DMS79 treated with DMSO at 0.1 percent for 48 hours (cell line): Measurements from ENCODE around the gene COL13A1.
A peak's percentile ranks its signal among the peaks of the same experiment; 100 is the strongest.

Source experiments
- DNase-seq: peaks from one replicate; lab custom pipeline; 2025; lab: John Stamatoyannopoulos, UW

Gene COL13A1

DNA sequence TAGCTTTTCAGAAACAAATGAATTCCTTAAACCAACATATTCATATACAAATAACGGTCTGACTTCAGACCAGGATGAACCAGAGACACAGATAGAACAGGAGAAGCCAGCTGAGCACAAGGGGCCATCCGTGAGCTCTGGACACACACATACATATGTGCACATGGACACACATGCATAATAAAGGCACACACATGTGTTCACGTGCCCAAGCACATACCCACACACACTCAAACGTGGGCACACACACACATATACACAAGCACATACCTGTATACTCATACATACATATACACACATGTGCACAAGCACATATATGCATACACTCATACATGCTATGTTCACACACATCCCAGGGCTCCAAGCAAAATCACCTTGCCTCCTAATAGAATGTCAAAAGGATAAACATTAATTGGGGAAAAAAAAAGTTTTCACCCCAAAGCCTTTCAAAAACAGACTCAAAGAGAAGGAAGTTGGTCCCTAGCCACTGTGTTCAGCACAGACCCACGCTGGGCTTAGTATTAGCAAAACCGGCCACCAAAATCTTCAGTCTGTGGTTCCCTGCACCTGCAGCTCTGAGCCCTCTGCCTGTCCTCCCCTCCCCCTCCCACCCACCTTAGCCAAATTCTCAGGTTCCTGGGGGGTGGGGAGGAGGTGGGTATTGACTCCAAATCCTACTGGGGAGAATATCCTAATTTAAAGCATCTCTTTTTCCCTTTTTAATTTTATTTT lies 150.5 kb downstream of the COL13A1 start:
- DNase-seq, result no peak

DNA sequence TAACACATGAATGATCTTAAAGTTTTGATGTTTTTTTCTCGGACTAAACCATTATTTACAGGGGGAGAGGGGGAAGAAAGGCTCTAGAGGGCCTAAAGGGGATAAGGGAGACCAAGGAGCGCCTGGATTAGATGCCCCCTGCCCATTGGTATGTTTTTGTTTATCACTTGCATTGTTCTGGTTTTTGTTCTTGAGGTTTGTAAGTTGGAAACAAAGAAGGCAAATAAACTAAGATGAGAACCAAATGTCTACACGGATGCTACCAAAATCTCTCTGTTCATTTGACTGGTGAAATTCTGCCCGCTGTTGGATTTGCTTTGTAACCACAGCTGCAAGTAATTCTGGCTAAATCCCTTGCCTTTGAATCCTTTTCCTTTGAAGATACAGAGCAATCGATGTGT lies 151.1 kb downstream of the COL13A1 start:
- no peak for DNase-seq

DNA sequence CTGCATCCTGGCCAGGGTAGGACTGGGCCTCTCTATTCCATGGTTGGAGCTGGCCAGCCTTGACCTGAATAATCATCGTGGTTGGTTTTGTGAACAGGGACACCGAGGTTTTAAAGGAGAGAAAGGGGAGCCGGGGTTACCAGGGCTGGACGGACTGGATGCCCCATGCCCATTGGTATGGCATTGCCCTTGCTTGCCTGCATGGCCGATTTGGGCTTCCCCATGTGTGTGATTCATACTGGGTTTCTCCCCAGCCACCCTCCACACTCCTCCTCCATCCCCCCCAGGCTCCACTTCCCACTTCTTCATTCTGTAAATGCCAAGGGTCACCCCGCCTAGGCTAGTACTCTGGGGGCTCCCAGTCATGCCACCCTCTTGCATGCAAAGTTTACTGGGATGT lies 152.1 kb downstream of the COL13A1 start:
- DNase-seq, result no peak

- no peak for DNase-seq
Measured at GRCh38 chr10:69955211-69955805, 153.6 kb downstream of the COL13A1 start.

GRCh38 chr10:69955897-69956740 lies 154.4 kb downstream of the COL13A1 start:
- DNase-seq, result no peak

DNA sequence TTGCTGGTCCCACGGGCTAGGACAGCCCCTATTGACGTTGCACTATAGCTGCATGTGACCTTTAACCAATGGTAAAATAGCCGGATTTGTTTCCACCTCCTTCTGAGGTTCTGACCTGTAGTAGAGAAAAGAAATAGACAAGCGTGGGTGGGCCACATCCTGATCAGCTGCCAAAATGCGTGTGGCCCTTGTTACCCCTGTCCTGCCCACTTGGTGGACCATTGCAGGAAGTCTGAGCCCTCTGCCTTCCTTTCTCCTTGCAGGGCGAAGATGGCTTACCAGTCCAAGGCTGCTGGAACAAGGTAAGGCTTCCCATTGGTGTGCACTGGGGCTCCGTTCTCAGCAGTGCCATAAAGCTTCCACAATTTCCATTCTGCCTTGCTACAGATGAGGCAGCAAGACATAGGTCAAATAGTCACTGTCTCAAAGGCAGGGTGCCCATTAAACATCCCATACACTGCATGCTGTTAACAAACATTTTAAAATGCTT lies 155.1 kb downstream of the COL13A1 start:
- DNase-seq, result no peak

DNA sequence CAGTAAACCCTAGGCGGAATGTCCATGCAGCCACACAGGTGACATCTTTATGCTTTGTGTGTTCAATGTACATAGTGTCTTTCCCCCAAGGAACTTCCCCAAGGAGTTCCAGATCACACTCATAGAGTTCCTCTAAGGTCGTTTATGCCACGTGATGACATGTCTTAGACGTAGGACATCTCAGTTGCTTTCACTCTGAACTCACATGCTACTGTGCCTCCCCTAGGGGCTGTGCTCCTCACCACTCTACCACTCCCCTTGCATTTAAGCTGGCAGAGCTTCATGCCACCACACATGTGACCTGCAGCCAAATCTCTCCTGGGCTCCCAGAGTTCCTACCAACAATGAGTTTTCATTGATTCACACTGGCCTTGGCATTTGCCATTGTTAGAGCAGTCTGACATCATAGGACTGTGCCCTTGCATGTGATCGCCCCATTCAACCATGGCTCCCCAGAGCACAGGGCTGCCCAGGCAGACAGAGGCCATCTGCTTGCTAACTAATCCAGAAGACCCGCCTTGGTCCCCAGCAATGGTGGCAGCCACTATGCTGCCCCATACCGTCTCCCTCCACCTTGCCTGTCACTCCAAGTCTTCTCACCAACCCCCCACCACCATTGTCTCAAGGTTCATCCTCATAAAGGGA lies 155.7 kb downstream of the COL13A1 start:
- DNase-seq, result no peak

DNA sequence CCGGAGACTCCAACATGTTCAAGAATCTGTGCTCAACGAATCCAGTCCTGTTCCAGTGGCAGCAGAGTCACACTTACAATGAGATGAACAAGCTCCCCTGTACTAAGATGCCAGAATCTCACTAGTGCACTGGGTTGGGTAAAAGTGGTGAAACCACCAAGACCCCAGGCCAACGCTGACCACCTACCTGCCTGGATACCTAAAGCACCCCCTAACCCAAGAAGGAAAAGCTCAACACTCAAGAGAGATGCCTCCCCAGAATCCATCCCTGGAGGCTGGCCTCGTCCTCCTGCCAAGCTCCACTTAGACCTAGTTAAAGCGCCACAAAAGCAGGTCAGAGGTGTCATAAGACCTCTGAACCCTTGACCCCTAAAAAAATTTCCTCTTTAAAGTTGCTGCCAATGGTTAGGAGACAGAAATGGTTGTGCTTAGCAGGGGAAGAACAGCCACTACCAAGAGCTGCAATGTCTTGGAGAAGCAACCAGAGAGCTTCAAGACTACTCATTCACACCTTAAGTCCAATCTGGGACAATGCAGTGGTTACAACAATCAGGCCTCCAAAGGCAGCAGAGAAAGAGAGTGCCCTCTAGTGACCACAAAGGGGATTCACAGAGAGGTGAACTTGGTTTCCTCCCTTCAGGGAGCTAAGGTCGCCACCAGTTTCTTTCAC lies 156.3 kb downstream of the COL13A1 start:
- DNase-seq, result peak; percentile 24

GRCh38 chr10:69958556-69958902 lies 156.8 kb downstream of the COL13A1 start:
- DNase-seq, result no peak

GRCh38 chr10:69959911-69960310 lies 158.2 kb downstream of the COL13A1 start:
- DNase-seq, result no peak

DNA sequence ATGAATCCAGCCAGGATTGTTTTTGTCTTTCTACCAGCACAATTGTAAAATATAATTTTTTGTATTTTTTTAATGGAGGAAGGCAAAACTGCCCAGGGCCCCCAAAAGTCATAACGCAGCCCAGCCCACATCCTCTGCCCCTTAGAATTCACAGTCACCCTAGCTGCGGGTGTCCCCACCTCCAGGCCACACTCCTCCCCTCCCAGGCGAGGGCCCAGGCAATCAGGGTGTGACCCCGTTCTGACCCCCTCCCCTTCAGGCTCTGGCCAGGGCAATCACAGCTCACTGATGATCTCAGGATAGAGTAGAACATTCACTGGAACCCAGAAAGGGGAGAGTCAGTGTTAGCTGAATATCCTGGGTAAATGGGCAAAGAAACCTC lies 158.9 kb downstream of the COL13A1 start:
- no peak for DNase-seq

- DNase-seq, result no peak
Measured at GRCh38 chr10:69960988-69961880, 159.5 kb downstream of the COL13A1 start.

GRCh38 chr10:69961881-69962745 lies 160.4 kb downstream of the COL13A1 start:
- no peak for DNase-seq

GRCh38 chr10:69962746-69963135 lies 161.0 kb downstream of the COL13A1 start:
- DNase-seq, result no peak

GRCh38 chr10:69963178-69963834 lies 161.6 kb downstream of the COL13A1 start:
- no peak for DNase-seq

DNA sequence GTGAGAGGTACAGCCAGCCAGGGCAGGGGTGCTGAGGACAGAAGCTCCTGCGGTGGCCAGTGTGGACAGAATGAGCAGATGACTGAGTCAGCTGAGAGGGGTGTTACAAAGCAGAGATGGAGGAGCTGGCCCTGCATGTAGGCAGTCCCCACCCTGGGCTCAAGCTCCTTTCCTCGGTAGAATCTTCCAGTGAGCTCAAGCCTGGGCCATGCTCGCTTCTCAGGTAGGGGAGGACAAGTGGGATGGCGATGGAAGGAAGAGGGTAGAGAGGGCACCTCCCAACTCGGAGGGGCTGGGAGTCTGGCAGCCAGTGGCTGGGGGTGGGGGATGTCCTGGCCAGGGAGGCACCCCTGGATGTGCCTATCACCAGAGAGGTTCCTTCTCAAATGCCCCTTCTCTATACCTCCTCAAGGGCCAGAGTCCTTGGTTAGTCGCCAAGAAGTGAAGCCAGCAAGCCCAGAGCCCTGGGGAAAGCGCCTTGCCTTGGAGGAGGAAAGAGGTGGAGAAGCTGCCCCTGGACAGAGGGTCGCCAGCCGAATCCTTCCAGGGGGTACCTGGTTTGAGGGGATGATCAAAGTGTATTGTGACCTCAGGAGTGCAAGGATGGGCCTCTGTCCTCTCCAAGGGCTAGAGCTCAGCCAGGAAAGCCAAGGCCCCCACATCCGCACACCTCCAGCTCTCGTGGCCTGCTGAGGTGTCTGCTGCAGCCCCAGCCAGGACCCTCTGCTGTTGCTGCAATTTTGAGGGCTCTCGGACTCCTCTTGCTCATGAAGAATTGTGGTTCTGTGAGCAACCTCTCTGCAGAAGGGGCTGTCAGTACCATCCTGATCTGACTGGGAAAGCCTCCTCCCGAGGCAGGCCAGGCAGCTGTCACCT lies 162.4 kb downstream of the COL13A1 start:
- DNase-seq, result no peak

DNA sequence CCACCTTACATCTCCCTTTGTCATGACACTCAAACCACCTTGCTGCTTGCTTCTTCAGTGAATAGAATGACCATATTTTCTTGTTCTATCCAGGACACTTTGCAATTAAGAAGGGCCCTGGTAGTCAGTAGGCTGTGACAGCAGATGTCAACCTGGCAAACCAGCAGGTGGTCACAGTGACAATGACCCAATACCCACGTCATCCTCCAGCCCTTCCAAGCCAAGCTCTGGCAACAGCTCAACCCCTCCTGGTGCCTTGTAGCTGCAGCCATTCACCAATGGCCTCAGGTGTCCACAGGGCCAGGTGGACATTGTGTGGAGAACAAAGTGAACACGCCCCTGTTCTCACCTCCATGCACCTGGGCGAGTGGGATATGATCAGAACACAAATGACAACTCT lies 163.4 kb downstream of the COL13A1 start:
- DNase-seq, result no peak

DNA sequence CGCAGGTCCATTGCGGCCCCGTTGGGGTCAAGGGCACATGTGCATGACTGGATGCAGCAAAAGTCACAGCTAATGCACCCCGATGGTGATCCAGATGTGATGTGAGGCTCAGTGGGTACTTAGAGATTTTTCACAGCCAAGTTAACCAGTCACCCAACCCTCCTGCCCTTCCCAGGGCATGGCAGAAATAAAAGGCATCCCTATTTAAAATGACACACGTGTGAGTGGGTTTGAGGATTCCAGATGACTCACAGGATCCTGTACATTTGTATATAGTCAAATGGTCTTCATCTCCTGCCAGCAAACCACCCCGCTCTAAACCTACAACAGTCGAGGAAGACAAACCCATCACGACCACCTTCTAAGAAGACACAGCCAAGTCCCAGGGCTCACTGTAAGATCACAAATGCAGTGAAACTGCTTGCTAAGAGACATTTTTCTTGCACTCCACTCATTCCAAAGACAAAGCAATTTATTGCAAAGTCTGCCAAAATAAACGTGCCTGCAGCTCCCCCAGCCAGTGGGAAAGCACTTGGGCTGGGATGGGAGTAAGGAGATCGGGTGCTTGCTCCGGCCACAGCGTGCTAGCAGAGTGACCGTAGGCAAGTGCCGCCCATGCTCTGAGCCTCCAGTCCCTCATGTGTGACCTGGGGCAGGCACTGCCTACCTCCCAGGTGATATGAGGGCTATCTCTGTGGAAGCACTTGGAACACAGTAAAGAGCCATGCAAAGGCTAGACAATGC lies 164.4 kb downstream of the COL13A1 start:
- DNase-seq, result no peak
